Activated naive CD4-positive, alpha-beta T cell treated with anti-CD3 and anti-CD28 coated beads, Interleukin-2, amount 50 U/mL, for 16 hours (primary cell): ENCODE measurements around the gene NDUFB4.

Source experiments
- DNase-seq: peaks from one replicate; pipeline ENCODE4 v3.0.0-alpha.2; 2020

NDUFB4 gene

GRCh38 chr3:120596116-120596852 lies at the start of gene NDUFB4:
TSS of gene NDUFB4 (plus strand) at chr3:120596336. CDS start at chr3:120596360, 24 bp downstream.
- DNase-seq = peak; percentile 95

DNA sequence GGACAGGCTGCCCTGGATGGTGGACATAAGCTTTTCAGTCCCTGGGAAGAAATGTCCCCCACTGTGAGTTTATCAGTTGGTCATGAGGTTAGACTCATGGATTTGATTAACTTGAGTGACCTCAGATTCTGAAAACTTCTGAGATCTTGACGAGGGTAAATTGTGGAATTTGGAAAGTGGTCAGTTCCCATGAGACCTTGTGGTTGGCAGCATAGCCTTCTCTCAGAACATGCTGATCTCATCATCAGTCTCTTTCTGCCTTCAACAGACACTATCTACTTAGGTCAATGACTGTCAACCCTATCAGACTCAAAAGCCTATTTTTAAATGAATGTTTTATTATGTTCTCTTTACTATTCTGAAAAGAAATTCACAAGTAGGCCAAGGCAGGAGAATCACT lies 45.6 kb upstream of the NDUFB4 start:
- DNase-seq = no peak

GRCh38 chr3:120552184-120553172 lies 43.7 kb upstream of the NDUFB4 start:
- DNase-seq = no peak

DNA sequence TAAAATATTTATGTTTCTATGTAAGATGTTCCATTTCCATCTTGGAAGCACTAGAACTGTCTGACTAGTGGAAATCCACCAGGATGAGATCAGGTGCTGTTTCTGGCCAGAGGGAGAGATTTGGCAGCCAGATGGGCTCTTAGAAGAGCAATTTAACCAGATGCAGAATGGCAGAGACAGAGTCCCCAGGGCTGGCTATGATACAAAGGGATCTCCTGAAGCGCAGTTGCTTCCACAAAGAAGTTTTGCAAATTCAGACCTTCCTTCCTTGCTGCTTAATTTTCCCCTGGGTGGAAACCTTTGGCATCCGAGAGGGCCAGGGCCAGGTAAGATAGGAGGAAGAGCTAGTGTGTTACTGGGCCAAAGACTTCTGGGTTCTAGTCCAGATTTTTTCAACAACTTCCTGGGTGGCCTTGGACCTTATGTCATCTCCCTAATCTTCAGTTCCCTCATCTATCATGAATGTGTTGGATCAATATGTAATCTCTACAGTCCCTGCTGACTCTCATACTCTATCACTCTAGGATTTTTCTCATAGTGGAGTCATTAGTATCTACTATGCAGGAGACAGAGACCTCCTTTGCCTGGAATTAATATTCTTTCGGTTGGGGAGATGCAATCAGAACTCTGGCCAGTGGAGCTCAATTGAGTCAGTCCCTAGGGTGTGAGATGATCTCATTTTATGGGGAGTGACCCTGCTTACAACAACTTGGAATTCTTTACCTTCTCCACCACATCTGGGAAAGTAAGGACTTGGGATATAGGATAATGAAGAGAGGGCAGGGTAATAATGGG lies 41.1 kb upstream of the NDUFB4 start:
- DNase-seq = no peak

DNA sequence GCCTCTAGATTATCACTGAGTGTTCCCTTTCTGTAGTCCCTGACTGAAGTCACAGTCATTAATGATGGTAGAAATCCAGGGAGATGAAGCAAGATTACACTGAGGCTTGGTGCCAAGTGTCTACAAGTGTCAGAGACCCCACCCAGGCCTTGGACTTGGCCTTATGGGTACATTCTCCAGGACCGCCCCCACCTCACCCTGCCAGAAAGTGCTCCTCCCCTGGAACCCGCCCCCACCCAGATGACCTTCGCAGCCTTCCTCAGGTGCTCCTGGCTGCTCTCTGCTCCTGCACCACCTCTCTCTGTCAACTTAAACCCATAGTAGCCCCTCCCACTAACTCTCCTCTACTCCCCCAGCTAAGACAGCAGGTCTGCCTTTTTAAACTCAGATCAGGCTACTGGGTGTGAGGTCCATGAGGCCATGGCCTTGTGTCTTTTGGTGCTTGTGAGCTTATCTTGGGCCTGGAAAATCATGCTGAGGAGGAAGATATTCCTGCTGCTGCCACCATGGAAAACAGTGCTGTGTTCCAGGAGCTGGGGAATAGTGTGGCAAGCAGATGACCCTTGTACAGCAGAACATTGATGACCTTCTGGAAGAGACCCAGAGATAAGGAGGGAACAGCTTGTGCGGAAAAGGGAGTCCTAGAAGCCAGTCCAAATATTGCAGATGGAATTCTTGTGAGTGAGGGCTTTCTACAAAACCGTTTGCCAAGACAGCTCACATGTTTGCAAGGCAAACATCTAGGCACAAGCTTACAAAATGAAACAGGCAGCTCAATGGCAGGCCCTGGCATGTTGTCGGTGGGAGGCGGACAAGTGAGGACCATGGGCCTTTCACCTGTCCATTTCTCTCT lies 40.3 kb upstream of the NDUFB4 start:
- DNase-seq = no peak

GRCh38 chr3:120557115-120557514 lies 39.0 kb upstream of the NDUFB4 start:
- DNase-seq = no peak

DNA sequence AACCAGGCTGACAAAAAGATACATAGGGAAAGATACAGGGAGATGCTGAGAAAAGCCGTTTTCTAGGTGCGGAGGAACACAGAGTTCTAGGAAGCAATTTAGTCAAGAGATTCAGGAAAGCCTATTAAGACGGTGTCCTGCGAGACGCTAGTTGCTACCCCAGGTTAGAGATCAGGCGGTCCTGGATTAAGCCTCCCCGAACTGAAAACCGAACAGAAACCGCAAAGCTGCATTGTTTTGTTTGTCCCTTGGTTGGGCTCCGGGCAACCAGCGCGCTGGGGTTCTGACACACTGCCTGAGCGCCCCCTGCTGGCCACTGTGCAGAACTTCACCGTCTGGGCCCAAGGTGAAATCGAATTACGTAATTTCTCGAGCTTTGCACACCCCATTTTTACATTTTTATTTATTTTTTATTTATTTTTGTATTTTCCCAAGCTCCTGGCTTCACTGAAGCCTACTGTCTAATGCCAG lies 37.3 kb upstream of the NDUFB4 start:
- peak; percentile 79 for DNase-seq

DNA sequence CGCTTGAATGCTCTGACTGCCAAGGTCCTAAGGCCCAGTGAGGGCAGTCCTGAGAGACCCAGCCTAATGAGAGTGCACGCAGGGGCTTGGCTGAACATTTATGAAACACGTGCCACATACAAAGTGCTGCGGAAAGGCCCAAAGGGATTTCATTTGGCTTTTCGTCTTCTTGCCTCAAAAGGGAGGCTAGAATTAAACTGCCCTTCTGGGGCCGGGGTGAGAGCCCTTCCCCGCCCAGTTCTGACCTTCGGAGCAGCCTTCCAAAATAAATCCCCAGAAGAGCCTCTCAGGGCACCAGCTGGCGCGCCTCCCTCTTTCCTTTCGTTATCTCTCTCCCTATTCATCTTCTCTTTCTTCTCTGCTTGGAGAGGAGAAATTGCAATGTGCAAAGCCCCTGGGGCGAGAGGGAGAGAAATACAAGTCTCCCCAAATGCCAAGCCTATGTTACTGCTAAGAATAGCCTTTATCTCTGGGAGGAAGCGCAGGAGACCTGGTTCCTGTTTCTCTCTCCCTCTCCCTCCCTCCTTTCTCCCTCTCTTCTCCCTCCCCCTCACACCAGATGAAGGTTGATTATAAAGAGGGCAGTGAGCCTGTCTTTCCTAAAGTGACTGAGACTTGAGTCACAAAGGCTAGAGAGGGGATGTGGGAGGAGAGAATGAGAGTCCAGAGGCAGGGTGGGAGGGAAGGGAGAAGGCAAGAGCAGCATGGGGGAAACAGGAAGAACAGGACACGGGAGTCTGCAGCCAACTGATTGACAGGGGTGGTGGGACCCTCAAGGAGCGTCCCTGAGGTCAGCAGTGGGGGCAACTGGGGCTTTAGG lies 36.7 kb upstream of the NDUFB4 start:
- DNase-seq = no peak

DNA sequence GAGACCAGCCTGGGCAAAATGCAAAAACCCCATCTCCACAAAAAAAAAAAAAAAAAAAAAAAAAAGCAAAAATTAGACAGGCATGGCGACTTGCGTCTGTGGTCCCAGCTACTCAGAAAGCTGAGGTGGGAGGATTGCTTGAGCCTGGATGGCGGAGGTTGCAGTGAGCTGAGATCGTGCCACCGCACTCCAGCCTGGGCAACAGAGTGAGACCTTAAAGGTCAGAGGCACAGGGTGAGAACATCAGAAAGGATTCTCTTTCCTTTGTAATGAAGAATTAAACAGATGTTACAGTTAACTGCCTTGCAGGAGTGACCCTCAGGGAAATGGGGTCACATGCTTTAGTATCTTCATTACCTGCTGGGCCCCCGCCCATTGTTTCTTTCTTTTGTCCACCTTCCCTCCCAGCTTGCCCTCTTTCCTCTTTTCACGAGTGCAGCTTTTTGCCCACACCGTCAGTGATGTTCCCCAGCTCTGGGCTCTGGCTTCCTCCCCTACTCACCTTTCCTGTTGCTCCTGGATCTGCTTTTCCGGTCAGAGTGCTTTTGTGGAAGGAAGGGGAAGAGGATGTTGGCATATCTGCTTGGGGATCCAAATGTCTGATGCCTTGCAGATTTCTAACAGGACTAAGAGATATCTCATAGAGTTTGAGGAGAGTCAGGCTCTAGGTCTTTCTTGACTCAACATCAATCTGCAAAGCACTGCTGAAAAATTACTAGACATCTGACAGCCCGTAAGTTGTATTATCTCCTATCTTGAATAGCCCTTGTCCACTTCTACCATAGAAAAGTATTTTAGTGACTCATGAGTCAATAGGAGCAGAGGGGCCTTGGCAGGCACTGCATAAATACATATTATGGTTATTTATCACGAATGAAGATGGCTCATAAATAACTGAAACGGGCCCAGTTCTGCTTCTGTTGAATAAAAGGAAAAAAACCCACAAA lies 35.6 kb upstream of the NDUFB4 start:
- no peak for DNase-seq

DNA sequence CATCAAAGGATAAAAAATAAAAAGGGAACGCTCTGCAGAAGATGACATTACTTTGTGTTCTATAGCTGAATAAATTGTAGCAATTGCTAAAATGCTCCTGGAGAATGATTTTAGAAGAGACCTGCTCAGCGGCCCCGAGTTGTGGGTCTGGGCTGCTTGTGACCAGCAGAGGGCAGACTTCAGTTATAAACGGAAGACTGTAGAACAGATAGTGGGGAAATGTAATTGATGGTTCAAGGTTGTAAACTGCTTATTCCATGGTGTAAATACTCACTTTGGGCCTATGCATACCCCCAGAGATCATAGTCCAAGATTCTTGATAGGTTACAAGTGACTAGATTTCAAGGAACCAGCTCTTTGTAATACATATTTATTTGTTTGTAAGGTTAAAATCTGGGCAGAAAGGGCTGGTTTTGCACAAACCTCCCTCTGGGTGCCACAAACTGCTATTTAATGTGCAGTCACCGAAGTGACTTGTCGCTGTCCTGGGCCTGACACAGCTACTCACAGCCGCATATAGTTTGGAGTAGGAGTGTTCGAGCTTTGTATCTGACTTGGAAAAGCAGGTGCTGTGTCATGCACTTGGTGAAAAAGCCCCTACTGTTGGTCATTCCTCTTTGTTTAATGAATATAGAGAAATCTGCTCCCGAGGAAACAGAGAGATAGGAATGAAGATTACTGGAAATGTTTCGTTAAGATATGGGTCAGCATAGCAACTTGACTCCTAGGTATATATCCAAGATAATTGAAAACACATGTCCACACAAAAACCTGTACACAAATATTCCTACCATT lies 34.7 kb upstream of the NDUFB4 start:
- DNase-seq = peak; percentile 69

GRCh38 chr3:120563356-120564022 lies 32.6 kb upstream of the NDUFB4 start:
- no peak for DNase-seq

- DNase-seq = no peak
Measured at GRCh38 chr3:120566243-120566975, 29.7 kb upstream of the NDUFB4 start.

DNA sequence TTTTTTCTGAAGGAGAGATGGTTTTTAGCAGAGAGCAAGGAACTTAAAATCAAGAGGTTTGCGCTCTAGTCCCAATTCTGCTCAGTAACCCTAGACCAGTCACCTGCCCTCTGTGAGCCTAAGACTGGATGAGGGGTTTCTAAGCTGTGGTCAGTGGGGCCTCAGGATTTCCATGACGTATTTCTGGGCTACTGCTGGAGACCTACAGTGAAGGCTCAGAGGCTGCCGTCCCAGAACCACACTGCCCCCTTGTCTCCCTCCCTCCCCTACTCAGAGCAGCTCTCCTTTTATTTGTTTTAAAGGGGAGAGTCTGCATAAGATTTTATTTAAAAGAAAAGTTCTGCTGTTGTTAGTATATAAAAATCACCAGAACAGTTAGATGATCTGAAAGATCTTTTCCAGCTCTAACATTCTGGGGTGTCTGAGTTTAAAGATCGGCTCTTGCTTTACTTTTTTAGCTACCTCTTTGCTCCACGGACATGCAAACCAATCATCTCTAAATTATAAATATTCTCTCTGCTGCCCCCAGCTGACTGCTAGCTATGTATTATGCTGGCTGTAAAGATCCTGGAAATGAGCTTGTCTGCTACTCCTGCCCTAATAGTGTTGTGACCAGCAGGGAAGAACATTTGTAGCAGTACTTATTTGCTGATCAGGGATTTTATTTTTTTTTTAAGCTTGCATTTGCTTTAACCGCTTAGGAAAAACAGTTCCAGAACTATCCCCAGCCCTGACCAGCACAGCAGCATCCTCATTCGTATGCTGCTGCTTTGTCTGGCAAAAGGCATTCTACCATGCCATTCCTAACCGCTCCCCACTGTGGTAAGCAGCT lies 28.6 kb upstream of the NDUFB4 start:
- no peak for DNase-seq

GRCh38 chr3:120568202-120568531 lies 28.0 kb upstream of the NDUFB4 start:
- no peak for DNase-seq

DNA sequence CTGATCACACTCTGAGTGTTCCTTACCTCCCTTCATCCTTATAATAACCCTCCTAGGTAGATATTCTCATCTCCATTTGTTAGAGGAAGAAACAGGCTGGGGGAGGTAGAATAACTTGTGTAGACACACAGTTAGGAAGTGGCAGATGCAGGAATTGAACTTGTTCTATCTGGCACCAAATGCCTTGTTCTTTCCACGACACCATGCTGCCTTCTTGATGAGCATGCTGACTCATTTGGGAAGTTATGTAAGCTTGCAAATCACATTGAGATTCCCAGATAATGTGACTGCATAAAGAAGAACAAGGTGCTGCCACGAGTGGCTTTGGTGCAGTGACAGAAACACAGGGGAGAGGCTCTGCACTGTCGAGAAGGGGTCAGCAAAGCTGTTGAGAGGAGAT lies 27.5 kb upstream of the NDUFB4 start:
- DNase-seq = no peak

DNA sequence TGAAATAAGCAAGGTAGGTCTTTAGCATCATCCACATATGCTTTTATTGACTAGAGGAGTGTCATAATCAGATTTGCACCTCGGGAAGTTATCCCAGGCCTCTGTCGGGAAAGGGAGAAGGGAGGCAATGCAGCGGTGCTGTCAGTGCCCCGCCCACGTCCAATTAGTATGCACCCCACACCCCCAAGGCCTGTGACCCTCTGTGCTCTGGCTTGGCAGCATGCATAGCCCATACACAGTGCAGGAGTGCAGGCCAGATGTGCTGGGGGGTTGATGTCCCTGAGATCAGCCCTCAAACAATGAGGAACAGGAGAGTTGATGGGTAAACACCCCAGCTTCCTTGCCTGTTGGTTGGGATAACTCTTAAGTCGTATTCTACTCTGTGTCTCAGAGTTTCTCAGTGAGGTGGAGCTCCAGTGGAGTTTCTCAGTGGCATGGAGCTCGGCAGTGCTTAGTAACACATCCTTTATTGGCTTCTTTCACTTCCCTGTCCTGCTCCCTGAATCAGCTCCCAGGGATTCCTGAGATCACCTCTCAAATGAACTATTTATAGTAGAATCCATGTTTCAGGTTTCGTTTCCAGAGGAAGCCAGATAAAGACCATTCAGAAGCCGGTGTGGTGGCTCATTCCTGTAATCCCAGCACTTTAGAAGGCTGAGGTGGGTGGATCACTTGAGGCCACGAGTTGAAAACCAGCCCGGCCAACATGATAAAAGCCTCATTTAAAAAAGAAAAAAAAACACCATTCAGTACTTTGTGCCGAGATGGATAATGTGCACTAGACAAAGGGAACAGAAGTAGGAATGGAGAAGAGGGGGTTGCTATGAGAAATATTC lies 26.7 kb upstream of the NDUFB4 start:
- DNase-seq = no peak
